Uterus (tissue), 4 donors: Measurements from ENCODE around the gene DDX56. TPM values are rescaled to one million over a fixed set of nuclear protein-coding genes. Genes with fewer than 3 reads are reported as not detected.

ENCODE experiments used
- DNase-seq, 2 donors: peaks; one replicate each; pipeline ENCODE4 v3.0.0-alpha.2; 2019 to 2020
- H3K27ac ChIP-seq, 2 donors: fragments of 200-600 bp; sonication (generic); 1 replicate in 1 of 2; 2 replicates in 1 of 2; pipeline ENCODE4 v1.5.1; 2016 to 2018
- H3K27me3 ChIP-seq, 2 donors: fragments of 200-600 bp; sonication (generic); one replicate each; pipeline ENCODE4 v1.5.1; 2018 to 2019; ENCODE audit warnings: control low read depth in 1 of 2
- H3K36me3 ChIP-seq, 2 donors: fragments of 200-600 bp; sonication (generic); one replicate each; pipeline ENCODE4 v1.5.1; 2019; ENCODE audit warnings: control low read depth in 1 of 2
- H3K4me1 ChIP-seq, 2 donors: fragments of 200-600 bp; sonication (generic); one replicate each; pipeline ENCODE4 v1.5.1; 2018 to 2019; ENCODE audit warnings: control low read depth in 1 of 2
- H3K4me3 ChIP-seq, 2 donors: fragments of 200-600 bp; sonication (generic); 1 replicate in 1 of 2; 2 replicates in 1 of 2; pipeline ENCODE4 v1.5.1; 2018 to 2019; ENCODE audit warnings: mild to moderate bottlenecking in 1 of 2
- H3K9me3 ChIP-seq, 2 donors: fragments of 200-600 bp; sonication (generic); one replicate each; pipeline ENCODE4 v1.5.1; 2019; ENCODE audit warnings: control low read depth in 1 of 2
- CTCF ChIP-seq, 4 experiments: fragments of 200-600 bp in 2 of 4; fragments of 450-650 bp in 2 of 4; sonication (generic) in 2 of 4; IDR thresholded peaks; one replicate each; pipeline ENCODE4 v1.5.1; 2016 to 2019; ENCODE audit warnings: antibody characterized with exemption in 4 of 4, mild to moderate bottlenecking in 2 of 4, moderate library complexity in 1 of 4
- POLR2A ChIP-seq, 2 donors: fragments of 450-650 bp; IDR thresholded peaks; one replicate each; pipeline ENCODE4 v1.6.1; 2016; ENCODE audit warnings: antibody characterized with exemption in 2 of 2, mild to moderate bottlenecking in 1 of 2, moderate library complexity in 1 of 2
- intact Hi-C: fragments of 100-400 bp; cut with DNase I; formaldehyde crosslinking; loops from one replicate; pipeline ENCODE4 v1.15.1; 2023; ENCODE audit warnings: low total_unique reads
- total RNA-seq, 4 donors: library from RNA; depleted of rRNA in 3 of 4; stranded (reverse); fragments of >200 nt in 3 of 4; gene quantifications; one replicate each; pipeline versions ENCODE4 v1.1.0 to v1.2.4, GENCODE V29; 2014 to 2023
- donor health status: DM: yes; HTN: yes; CAD: no.

The DDX56 gene
- total RNA-seq, 4 donors from 2014 or later = 35.9 to 75.8 (median 45.2) TPM

- TF ChIP-seq CTCF (IDR thresholded peaks at IDR 0.05) = no peak
- TF ChIP-seq POLR2A (IDR thresholded peaks at IDR 0.05) = no peak
- Histone ChIP-seq H3K36me3 (no peaks in the 10 kb centered on the region), H3K27ac (no peak overlapping the region), H3K9me3 (no peaks in the 10 kb centered on the region), H3K4me1 (no peaks in the 10 kb centered on the region), H3K4me3 (no peak overlapping the region), H3K27me3 (no peaks in the 10 kb centered on the region)
- intact Hi-C loops = no loop called here
- no peak for DNase-seq
These were observed 39.6 kb downstream of the DDX56 start for GRCh38 chr7:44534087-44534486.

- no peak for TF ChIP-seq CTCF (IDR thresholded peaks at IDR 0.05)
- Histone ChIP-seq H3K27ac (no peak overlapping the region), H3K9me3 (no peaks in the 10 kb centered on the region), H3K27me3 (no peaks in the 10 kb centered on the region), H3K4me3 (no peak overlapping the region), H3K4me1 (no peaks in the 10 kb centered on the region), H3K36me3 (no peaks in the 10 kb centered on the region)
- no peak for DNase-seq
- intact Hi-C loops = no loop called here
These were observed 40.2 kb downstream of the DDX56 start for GRCh38 chr7:44533301-44534055.

- Histone ChIP-seq H3K27me3 (no peaks in the 10 kb centered on the region), H3K4me3 (no peak overlapping the region), H3K27ac (no peak overlapping the region), H3K36me3 (no peaks in the 10 kb centered on the region), H3K4me1 (no peaks in the 10 kb centered on the region), H3K9me3 (peaks cover 0 to 5% of the 10 kb centered on the region in 2 donors)
- TF ChIP-seq CTCF (IDR thresholded peaks at IDR 0.05) (no peak), POLR2A (IDR thresholded peaks at IDR 0.05) (no peak)
- DNase-seq = no peak
- intact Hi-C loops = no loop called here
These were observed 42.0 kb downstream of the DDX56 start for GRCh38 chr7:44531421-44532380.

GRCh38 chr7:44530990-44531389, 42.7 kb downstream of the DDX56 start:
- intact Hi-C loops = no loop called here
- no peak for DNase-seq
- Histone ChIP-seq H3K27me3 (no peaks in the 10 kb centered on the region), H3K4me3 (no peak overlapping the region), H3K9me3 (peaks cover 0 to 10% of the 10 kb centered on the region in 2 donors), H3K27ac (no peak overlapping the region), H3K4me1 (no peaks in the 10 kb centered on the region), H3K36me3 (no peaks in the 10 kb centered on the region)
- TF ChIP-seq CTCF (IDR thresholded peaks at IDR 0.05) (no peak), POLR2A (IDR thresholded peaks at IDR 0.05) (no peak)
